EL (cell line): ENCODE results near the gene CCR5AS.
A peak's percentile ranks its signal among the peaks of the same experiment; 100 is the strongest.
"Not testable (repeated sequence)": the region's sequence is repeated elsewhere in the genome, so short reads cannot be mapped to it uniquely, and the experiment has no call there.

ENCODE experiments used
- DNase-seq: peaks from one replicate; pipeline ENCODE4 v3.0.0-alpha.2; 2016

CCR5AS gene

GRCh38 chr3:46427916-46428833 is 21.3 kb upstream of the CCR5AS start:
- no peak for DNase-seq

GRCh38 chr3:46427404-46427803 is 20.5 kb upstream of the CCR5AS start:
- DNase-seq = not testable (repeated sequence)

- peak; percentile 65 for DNase-seq
Observed at GRCh38 chr3:46426476-46426875, 19.6 kb upstream of the CCR5AS start.

GRCh38 chr3:46423588-46423987 is 16.7 kb upstream of the CCR5AS start:
- DNase-seq = peak; percentile 21

- DNase-seq = peak; percentile 28
Observed at GRCh38 chr3:46422617-46423016, 15.8 kb upstream of the CCR5AS start.

GRCh38 chr3:46420931-46421330 is 14.1 kb upstream of the CCR5AS start:
- DNase-seq = no peak

- DNase-seq = no peak
Observed at GRCh38 chr3:46419816-46420215, 12.9 kb upstream of the CCR5AS start.

- DNase-seq = no peak
Observed at GRCh38 chr3:46417841-46418611, 11.2 kb upstream of the CCR5AS start.

- DNase-seq = no peak
Observed at GRCh38 chr3:46416811-46417510, 10.1 kb upstream of the CCR5AS start.

- DNase-seq = no peak
Observed at GRCh38 chr3:46416125-46416810, 9.4 kb upstream of the CCR5AS start.

GRCh38 chr3:46414739-46415138 is 7.9 kb upstream of the CCR5AS start:
- no peak for DNase-seq

- no peak for DNase-seq
Observed at GRCh38 chr3:46413951-46414350, 7.1 kb upstream of the CCR5AS start.

- DNase-seq = no peak
Observed at GRCh38 chr3:46412786-46413298, 6.0 kb upstream of the CCR5AS start.

GRCh38 chr3:46411271-46411670 is 4.4 kb upstream of the CCR5AS start:
- no peak for DNase-seq

GRCh38 chr3:46410669-46411068 is 3.8 kb upstream of the CCR5AS start:
- peak; percentile 48 for DNase-seq

- DNase-seq = no peak
Observed at GRCh38 chr3:46409739-46410489, 3.0 kb upstream of the CCR5AS start.

GRCh38 chr3:46408853-46409252 is 2.0 kb upstream of the CCR5AS start:
- no peak for DNase-seq

- DNase-seq = no peak
Observed at GRCh38 chr3:46407970-46408369, 1.1 kb upstream of the CCR5AS start.

- DNase-seq = peak; percentile 32
Observed at GRCh38 chr3:46406443-46406787, 451 bp downstream of the CCR5AS start.

- DNase-seq = no peak
Observed at GRCh38 chr3:46405301-46406019, 1.4 kb downstream of the CCR5AS start.

GRCh38 chr3:46402902-46403301 is 4.0 kb downstream of the CCR5AS start:
- DNase-seq = not testable (repeated sequence)
